GM19328 (cell line): ENCODE results near the gene CNTNAP2.

Source experiments
- ATAC-seq: cut with Tn5 transposase; IDR thresholded peaks from one replicate; pipeline ENCODE4 v1.9.1; 2021; ENCODE audit warnings: mild to moderate bottlenecking, moderate library complexity; ENCODE audit not compliant: unreplicated experiment

The CNTNAP2 gene

DNA sequence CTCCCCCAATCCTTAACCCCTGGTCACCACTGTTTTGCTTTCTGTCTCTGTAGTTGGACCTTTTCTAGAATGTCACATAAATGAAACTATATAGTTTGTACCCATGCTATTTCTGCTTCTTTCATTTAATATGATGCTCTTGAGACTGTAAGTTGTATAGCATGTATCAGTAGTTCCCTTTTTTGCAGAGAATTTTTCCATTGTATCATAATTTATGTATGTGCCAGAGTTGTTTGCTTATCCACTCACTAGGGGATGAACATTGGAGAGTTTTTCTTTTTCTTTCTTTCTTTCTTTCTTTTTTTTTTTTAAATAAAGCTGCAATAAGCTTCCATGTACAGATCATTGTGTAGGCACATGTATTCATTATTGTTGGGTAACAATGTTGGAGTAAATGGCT lies 544.8 kb downstream of the CNTNAP2 start:
- ATAC-seq = no peak

DNA sequence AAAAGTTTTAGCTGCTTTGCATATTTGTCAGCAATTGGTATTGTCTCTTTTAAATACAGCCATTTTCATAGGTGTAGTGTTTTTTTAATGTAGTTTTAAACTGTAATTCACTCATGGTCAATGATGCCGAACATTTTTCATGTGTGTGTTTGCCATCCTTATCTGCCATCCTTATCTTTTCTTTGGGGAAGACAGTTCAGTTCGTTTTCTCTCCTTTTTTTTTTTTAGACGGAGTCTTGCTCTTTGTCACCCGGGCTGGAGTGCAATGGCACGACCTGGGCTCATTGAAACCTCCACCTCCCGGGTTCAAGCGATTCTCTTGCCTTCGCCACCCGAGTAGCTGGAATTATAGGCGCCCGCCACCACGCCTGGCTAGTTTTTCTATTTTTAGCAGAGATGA lies 545.3 kb downstream of the CNTNAP2 start:
- ATAC-seq = no peak

DNA sequence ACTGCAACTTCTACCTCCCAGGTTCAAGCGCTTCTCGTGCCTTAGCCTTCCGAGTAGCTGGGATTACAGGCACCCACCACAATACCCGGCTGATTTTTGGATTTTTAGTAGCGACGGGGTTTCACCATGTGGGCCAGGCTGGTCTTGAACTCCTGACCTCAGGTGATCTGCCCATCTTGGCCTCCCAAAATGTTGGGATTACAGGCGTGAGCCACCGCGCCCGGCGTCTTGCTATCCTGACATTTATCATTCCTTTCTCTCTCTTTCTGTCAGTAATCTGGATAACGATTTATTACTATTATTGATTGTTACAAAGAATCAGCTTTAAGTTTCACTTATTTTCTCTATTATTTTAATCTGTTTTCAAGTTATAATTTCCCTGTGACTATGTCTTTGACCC lies 548.4 kb downstream of the CNTNAP2 start:
- no peak for ATAC-seq

DNA sequence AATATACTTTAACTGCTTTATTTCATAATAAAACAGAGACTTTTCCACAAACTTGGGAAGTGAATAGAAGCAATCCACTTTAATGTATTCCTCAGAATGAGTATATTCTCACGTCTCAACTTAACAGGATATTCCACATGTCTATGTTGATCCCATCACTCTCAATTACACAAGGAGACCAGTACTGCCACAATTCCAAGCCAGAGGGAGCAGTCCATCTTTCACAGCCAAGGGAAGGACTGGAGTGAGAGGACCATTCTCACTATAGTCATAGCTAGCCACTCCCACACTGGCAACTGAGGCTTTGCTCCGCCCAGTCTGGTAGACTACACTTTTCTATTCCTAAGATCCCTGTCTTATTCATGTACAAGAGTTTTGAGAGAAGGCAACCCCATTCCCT lies 553.9 kb downstream of the CNTNAP2 start:
- ATAC-seq = no peak

DNA sequence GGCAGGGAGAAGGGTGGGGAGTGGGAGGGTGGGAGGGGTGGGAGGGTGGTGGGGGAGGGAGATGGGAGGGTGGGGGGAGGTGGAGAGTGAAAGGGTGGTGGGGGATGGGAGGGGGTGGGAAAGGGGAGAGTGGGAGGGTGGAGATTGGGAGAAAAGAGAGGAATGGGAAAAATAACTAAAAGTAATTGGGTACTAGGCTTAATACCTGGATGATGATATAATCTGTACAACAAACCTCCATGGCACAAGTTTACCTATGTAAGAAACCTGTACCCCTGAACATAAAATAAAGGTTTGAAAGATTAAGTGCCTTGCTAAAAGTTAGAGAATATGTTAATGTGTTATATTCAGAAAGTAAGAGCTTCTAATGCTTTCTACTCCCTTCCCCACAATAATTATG lies 564.9 kb downstream of the CNTNAP2 start:
- no peak for ATAC-seq

DNA sequence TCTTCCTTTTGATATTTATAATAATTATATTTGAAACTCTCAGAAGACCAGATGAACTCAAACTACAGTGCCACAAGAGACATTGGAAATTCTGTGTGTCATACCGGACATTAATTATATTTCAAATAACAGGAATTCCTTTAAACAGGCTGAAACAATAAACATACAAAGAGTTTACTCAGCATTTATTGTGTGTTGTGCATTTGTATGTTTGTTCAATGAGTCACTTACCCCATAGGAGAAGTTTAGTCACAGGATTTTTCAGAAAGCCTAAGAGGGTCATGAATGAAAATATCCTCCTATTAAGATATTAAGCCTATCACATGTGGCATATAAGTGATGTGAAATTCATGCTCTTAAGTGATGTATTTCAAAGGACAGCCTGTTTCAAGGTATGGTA lies 566.8 kb downstream of the CNTNAP2 start:
- no peak for ATAC-seq

DNA sequence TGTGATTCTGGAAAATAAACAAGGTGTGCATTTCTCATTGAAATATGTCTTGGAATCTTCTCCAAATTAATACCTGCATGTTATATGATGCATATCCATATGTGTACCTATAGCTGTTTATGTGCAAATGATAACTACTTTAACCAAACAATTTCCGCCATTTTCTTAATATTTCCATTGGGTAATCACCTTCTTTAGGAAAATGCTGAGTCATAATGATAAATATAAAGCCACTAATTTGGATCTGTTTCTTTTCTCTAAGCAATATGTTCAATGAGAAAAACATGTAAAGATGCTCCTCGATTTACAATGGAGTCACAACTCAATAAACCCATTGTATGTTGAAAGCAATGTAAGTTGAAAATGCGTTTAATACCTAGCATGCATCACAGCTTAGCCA lies 574.4 kb downstream of the CNTNAP2 start:
- ATAC-seq = no peak

DNA sequence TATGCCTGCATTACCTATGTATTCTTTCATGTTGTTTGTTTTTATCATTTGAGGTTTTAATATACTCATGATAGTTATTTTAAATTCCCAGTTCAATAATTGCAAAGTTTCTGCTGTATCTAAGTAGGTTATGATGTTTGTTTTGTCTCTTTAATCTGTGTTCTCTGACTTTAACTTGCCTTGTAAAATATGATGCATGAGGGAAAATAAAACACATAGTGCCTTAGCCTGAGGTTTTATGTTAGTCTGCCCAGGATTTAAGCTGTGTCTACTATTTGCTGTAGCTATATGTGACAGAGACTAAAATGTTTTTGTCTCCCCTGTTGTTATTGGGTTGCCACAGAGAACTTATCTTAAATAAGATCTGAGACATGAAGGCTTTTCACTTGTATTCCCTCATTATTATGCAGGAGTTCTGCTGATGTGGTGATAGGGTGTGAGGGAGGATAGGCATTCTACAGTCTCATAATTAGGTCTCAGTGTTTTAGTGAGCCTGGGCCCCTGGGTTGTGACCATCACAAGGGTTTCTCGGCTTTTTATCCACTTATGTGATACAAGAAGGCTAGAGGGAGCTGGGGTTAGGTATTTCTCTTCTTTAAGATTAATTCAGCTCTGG lies 582.5 kb downstream of the CNTNAP2 start:
- ATAC-seq = no peak

DNA sequence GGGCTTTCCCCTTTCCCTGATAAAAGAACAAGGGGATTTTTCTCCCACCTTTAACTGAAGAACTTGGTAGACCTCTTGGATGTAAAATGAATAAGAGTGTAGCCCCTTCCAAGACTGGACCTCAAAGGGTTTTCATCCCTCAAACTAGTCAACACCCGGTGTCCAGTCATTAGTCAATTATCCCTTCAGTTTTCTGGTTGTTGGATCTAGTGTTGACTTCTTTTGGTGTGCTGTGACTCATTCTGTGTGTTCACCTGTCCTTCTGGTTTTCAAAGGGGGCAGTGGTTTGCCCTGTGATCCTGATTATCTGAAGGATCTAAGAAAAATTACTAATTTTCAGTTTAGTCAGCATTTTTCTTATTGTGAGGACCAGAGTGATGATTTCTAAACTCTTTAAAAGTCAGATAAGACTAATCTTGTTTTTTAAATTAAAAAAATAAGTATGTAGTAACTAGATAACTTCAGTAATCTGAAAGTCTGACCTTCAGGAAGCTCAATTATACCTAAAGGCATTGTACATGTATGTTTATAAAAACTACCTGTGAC lies 583.5 kb downstream of the CNTNAP2 start:
- ATAC-seq = no peak

DNA sequence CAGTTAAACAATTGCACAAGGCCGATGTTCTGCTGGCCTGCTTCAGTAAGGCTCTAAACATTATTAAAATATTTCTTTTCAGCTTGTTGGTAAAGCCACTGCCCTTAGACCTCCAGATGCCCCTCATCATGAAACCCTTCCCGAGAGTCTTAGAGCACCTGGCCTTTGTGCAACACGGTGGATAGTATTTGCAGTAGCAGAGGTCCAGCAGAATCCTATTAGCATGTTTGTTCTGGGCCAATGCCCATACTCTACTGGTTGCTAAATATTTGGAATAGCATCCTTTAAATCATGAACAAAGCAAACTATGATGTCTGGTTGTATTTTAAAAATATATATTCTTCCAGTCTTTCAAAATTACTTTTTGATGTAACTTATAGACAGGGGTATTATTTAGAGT lies 584.6 kb downstream of the CNTNAP2 start:
- no peak for ATAC-seq

DNA sequence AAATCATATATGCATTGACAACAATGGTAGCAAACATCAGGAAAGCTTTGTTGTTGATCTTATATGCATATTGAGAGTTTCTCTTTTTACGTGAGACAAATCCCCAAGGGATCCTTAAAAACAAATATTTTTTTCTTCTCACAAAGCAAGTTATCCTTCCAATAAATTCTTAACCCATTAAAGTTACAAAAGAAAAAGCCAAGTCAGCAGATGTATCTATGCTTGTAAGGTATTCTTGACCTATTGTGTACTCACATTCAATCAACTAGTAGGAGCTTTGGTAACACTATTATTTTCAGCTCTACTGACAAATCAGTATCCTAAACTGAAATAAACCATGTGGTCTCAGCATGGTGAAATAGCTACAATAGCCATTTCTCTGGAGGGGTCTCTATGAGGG lies 586.3 kb downstream of the CNTNAP2 start:
- no peak for ATAC-seq

DNA sequence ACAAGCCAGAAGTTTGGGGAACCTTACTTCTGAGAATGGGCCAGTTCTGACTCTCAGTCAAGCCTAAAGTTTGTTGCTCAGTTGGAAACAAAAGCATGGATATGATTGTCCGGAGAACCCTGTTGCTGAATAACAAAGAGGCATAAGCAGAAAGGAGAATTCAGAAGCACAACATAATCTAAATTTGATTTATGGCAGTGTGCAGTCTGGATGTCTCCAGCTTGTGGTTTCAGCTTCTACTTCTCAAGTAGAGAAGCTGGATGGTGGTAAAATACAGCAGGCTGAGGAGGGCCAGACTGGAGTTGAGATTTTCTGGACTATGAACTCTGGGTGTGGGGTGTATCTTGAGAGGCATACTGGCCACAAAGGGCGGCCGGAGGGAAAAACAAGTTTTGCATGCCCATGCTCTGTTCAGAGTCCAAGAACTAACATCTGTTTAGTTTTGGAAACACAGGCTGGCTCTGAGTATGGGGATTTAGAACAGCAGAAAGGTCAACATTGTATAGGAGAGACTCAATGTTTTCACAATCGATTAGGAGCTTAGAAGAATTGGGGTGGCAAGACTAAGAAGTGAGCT lies 592.9 kb downstream of the CNTNAP2 start:
- no peak for ATAC-seq

DNA sequence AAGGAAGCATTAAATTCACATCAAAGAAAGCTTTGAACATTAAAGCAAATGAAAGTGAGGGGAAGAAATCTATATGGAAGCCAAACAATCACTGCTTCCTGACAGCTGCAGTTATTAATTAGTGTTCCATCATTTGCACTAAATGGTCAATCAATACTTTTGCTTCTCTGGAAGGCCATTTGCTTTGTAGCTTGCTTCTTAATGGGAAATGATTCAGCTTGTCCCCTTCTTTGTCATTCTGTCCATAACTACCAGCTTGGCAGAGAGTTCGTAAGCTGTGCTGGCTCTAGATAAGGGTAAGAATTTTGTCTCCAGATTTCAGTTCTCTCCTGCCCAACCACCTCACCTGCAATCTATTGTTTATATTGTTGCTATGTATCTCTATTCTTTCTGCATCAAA lies 596.6 kb downstream of the CNTNAP2 start:
- no peak for ATAC-seq

DNA sequence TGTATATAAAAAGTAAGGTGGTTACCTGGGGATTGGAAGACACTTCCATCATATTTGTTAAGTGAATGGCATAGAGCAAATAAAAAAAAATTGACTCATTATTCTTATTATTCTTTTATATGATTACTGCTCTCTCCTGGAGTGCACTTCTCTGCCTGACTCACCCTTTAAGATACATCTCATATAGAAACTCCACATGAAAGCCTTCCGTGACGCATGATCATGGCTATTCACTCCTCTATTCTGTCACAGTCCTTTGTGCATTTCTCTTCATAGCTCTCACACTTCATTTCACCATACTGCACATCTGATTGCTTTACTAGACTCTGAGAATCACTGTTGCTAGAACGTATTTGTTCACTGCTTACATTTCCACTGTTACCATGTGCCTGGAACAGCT lies 597.3 kb downstream of the CNTNAP2 start:
- ATAC-seq = no peak

DNA sequence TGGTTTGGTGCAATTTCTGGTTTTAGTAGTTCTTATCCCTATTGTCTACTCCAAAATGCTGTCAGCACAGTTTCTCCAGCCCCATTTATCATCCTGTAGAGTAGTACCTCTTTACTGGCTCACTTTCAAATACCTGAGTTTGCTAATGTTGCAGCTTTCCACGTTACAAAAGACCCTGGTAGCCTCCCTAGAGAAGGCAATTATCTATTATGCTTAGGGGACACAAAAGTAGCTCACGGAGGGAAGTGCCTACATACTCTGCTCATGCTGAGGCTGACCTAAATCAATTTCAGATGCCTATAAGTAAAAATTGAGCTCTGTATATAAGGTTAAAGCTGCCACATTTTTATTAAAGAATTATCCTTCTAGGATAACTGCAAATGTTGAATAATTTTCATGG lies 603.6 kb downstream of the CNTNAP2 start:
- no peak for ATAC-seq

DNA sequence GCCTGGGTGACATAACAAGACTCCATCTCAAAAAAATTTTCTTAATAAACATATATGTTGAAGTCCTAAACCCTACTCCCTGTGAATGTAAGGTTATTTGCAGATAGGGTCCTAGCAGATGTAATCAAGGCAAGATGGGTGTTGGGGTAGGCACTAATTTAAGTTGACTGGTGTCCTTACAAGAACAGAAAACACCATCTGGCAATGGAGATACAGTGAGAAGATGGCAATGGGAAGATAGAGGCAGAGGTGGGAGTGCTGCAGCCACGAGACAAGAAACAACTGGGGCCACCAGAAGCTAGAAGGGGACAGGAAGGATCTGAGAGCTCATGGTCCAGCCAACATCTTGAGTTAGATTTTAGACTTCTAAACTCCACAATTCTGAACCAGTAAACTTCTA lies 606.4 kb downstream of the CNTNAP2 start:
- ATAC-seq = no peak

DNA sequence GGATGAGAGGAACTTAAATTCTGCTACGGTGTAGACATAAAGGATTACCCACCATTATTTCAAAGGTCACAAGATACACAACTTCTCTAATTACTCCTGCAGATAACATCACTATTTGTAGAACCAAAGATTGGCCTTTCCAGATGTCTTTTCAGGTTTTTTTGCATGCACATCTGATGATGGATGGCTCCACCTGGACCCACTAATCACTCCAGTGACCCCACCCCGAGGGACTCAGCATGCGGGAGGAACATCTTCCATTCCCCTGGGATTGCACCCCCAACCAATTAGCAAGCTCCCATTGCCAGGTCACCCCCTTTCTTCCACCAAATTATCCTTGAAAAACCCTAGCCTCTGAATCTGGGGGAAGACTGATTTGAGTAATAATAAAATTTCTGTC lies 608.9 kb downstream of the CNTNAP2 start:
- no peak for ATAC-seq

DNA sequence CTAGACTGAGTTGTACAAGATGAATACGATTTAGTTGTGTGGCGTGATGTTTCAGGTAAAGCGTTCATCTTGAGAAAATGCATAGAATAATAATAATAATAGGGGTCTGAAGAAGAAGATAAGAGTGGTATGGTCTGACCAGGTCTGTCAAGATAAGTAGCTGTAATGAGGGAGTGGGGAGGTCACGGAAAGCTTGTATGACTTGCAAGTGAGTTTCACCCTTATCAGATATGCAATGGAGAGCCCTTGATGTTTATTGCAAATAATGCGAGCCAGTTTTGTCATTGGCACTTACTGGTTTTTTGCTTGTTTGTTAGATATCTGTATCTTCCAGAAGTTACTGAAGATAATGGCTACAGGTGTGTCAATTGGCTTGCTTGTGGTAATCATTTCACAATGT lies 611.5 kb downstream of the CNTNAP2 start:
- ATAC-seq = no peak

DNA sequence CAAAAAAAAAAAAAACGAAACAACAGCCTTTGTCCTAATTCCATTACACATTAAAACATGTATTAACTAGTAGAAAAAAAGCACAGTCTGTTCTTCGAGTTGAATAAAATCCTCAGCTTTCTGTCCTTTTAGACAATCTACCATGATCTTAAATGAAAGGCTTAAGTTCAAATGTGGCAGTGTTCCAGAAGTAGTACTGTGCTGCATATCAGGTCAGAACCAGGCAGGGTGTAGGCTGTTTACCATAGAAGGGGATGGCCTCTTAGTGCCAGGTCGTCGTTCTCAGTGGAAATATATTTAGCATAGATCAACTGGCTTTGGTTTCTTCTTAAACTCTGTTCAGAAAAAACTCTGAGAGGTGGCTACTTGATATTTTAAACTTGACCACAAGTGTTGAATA lies 612.0 kb downstream of the CNTNAP2 start:
- ATAC-seq = no peak

DNA sequence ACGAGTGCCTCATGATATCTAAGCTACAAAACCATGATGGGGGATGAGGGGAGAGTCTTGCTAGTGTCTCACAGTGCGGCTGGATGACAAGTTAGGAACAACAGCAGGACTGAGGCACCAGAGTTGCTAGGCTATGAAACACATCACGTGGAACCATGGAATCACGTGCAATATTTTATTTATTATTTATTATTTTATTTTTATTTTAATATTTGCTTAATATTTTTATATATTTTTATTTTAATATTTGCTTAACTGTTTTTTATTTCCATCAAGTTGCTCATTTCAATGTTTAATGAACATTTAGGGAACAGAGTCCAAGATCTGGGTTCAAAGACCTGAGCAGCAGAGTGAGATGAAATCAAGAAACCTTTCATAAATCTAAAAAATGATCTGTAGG lies 614.6 kb downstream of the CNTNAP2 start:
- no peak for ATAC-seq

DNA sequence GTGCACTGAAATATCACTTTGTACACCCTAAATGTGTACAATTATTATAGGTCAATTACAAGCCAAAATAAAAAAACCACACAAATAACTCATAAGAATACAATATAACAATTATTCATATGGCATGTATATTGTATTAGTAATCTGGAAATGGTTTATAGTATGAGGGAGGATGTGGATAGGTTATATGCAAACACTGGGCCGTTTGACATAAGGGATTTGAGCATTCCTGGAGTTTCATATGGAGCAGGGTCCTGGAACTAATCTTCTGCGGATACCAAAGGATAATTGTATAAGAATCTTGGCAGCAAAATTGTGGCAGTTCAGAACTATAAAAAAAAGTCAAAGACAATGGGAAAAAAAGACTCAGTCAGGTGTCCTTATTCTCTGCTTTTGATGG lies 619.4 kb downstream of the CNTNAP2 start:
- no peak for ATAC-seq

DNA sequence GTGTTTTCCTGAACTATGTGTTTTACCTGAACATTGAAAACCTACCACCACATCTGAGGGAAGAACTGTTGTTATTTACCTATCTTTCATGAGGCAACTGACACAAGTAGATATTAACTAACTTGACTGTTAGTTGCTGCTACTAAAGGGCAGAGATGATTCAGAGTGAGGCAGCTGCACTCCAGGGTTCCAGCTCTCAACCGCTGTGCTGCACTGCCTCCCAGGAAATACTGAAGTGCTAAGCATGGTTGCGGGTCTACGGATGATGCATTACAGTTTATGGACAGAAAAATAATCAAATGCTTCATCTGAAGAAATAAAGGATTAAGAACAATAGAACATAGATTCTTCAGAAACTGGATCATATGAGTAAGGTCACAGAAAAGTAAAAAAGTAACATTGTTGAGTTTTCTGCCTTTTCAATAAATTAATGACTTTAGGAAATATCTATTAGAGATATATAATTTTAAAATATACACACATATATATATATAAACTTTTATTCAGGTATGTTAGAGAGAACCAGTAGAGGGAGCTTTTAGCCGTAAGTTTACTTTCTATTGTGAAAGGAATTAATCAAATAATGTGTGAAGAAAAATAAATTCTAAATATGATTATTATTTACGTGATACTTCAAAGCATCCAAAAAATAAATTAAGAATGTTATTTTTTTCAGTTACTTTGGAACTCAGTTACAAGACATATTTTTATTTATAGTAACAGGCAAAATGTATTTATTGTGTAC lies 620.0 kb downstream of the CNTNAP2 start:
- no peak for ATAC-seq
